NOMO-1 treated with DMSO at 0.1 percent for 48 hours (cell line): ENCODE measurements around the gene TOR2A.

Source experiments
- DNase-seq: peaks from one replicate; lab custom pipeline; 2025; ENCODE audit not compliant: unreplicated experiment; lab: John Stamatoyannopoulos, UW

TOR2A gene

GRCh38 chr9:127700594-127701255, 34.4 kb downstream of the TOR2A start:
- DNase-seq = no peak

- DNase-seq = no peak
Measured at GRCh38 chr9:127700140-127700539, 35.0 kb downstream of the TOR2A start.

- DNase-seq = peak; percentile 84
Measured at GRCh38 chr9:127698985-127699670, 36.0 kb downstream of the TOR2A start.

GRCh38 chr9:127698386-127698785, 36.7 kb downstream of the TOR2A start:
- DNase-seq = no peak

- no peak for DNase-seq
Measured at GRCh38 chr9:127697575-127697974, 37.5 kb downstream of the TOR2A start.

GRCh38 chr9:127694890-127695720, 40.0 kb downstream of the TOR2A start:
- DNase-seq = no peak

GRCh38 chr9:127693697-127694096, 41.4 kb downstream of the TOR2A start:
- no peak for DNase-seq

- DNase-seq = no peak
Measured at GRCh38 chr9:127693143-127693542, 42.0 kb downstream of the TOR2A start.

- DNase-seq = no peak
Measured at GRCh38 chr9:127692071-127692470, 43.0 kb downstream of the TOR2A start.

GRCh38 chr9:127690735-127691134, 44.4 kb downstream of the TOR2A start:
- DNase-seq = no peak

GRCh38 chr9:127689329-127690000, 45.6 kb downstream of the TOR2A start:
- no peak for DNase-seq

- DNase-seq = no peak
Measured at GRCh38 chr9:127686461-127687393, 48.4 kb downstream of the TOR2A start.

- no peak for DNase-seq
Measured at GRCh38 chr9:127684576-127684975, 50.5 kb downstream of the TOR2A start.

GRCh38 chr9:127683723-127684122, 51.4 kb downstream of the TOR2A start:
- no peak for DNase-seq

- DNase-seq = no peak
Measured at GRCh38 chr9:127682351-127683136, 52.5 kb downstream of the TOR2A start.
